Measurements from ENCODE around the gene ASCL5.
A peak's percentile ranks its signal among the peaks of the same experiment; 100 is the strongest.

Gene ASCL5

DNA sequence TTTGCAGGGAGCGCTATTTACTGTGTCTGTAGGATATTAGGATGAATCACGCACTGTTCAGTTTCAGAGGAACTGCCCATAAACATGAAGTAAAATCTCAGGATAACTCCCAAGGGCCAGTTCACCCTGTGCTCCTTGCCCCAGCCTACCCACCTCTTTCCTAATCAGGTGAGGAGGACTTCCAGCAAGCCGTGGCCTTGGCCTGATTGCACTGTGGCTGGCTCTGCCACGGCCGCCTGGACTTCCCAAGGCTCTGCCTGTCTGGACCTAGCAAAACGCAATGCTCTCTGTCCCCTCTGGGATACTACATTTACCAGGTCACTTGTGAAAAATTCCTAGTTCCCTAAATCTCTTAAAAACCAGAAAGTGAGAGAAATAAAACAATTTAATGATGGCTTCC lies 7.4 kb upstream of the ASCL5 start:
- Mint-ChIP-seq H3K27me3 (no peaks in the 10 kb centered on the region), H3K9me3 (peaks cover 2% of the 10 kb centered on the region), H3K27ac (no peak overlapping the region), H3K36me3 (peaks cover 29% of the 10 kb centered on the region), H3K4me1 (no peaks in the 10 kb centered on the region), H3K4me3 (no peak overlapping the region)
- ATAC-seq (ENCODE audit: low read depth) (no peak), DNase-seq (ENCODE audit: low spot score in 2 of 2) (no peak)

DNA sequence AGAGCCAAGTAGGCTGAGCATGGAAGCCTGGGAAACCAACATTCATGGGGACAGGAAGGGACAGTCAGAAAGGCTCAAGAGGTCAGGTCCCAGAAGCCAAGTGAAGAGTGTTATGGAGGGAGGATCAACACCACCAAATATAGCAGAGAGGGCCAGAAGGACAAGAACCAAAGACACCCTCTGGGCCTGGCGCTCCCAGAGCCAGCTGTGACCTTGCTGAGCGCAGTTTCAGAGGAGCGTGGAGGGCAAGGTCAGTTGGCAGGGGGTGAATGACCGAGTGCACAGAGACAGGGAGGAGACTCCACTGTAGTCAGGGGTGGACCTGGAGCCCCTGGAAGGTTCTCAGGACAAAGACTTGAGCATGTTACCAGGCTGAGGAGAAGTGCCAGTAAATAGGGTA lies 4.4 kb upstream of the ASCL5 start:
- no peak for DNase-seq (ENCODE audit: low spot score in 2 of 2)
- peaks cover 4% of the 10 kb centered on the region for H3K27me3 Mint-ChIP-seq
- H3K4me3 Mint-ChIP-seq = no peak overlapping the region
- H3K9me3 Mint-ChIP-seq = peaks cover 2% of the 10 kb centered on the region
- no peak overlapping the region for H3K27ac Mint-ChIP-seq
- no peaks in the 10 kb centered on the region for H3K4me1 Mint-ChIP-seq
- no peak for ATAC-seq (ENCODE audit: low read depth)
- peaks cover 27% of the 10 kb centered on the region for H3K36me3 Mint-ChIP-seq

DNA sequence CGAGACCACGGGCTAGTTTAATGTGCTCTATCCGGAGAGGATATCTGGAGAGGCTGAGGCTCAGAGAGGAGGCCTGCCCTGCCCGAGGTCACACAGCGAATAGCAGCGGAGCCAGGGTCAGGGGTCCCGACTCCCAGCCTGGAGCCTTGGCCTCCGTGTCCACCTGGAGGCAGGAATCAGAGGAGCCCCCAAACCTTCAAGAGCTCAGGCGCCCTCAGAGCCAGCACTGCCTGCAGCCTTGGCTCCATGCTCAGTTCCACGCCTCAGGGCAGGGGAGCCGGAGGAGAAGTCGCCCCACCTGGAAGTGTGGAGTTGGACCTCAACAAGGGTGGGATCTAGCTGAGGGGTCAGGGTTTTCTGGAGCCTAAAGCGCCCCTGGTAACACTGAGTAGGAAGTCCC lies 2.0 kb upstream of the ASCL5 start:
- H3K9me3 Mint-ChIP-seq = peaks cover 2% of the 10 kb centered on the region
- no peak for DNase-seq (ENCODE audit: low spot score in 2 of 2)
- peaks cover 9% of the 10 kb centered on the region for H3K27me3 Mint-ChIP-seq
- no peaks in the 10 kb centered on the region for H3K4me1 Mint-ChIP-seq
- H3K27ac Mint-ChIP-seq = no peak overlapping the region
- H3K36me3 Mint-ChIP-seq = peaks cover 11% of the 10 kb centered on the region
- no peak overlapping the region for H3K4me3 Mint-ChIP-seq
- no peak for ATAC-seq (ENCODE audit: low read depth)

DNA sequence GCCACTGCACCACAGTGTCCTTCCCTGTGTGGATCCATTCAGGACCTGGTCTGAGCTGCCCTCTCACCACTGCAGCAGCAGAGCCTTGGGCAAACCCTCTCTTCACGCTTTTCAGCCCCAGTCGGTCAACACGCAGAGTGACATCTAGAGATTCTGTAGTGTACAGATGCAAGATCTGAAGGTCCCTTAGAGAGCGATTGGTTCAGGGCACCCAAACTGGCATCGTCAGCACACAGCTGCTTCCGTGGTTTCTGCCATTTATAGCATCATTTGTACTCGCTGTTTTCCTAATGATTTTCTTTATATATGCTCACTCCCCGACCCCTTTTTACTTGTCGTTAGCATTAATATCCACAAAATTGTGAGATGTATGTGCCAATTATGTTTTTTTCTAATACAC lies 1.5 kb upstream of the ASCL5 start:
- DNase-seq (ENCODE audit: low spot score in 2 of 2) (no peak), ATAC-seq (ENCODE audit: low read depth) (no peak)
- Mint-ChIP-seq H3K36me3 (peaks cover 10% of the 10 kb centered on the region), H3K27me3 (peaks cover 9% of the 10 kb centered on the region), H3K4me1 (no peaks in the 10 kb centered on the region), H3K27ac (no peak overlapping the region), H3K4me3 (no peak overlapping the region), H3K9me3 (peaks cover 2% of the 10 kb centered on the region)

DNA sequence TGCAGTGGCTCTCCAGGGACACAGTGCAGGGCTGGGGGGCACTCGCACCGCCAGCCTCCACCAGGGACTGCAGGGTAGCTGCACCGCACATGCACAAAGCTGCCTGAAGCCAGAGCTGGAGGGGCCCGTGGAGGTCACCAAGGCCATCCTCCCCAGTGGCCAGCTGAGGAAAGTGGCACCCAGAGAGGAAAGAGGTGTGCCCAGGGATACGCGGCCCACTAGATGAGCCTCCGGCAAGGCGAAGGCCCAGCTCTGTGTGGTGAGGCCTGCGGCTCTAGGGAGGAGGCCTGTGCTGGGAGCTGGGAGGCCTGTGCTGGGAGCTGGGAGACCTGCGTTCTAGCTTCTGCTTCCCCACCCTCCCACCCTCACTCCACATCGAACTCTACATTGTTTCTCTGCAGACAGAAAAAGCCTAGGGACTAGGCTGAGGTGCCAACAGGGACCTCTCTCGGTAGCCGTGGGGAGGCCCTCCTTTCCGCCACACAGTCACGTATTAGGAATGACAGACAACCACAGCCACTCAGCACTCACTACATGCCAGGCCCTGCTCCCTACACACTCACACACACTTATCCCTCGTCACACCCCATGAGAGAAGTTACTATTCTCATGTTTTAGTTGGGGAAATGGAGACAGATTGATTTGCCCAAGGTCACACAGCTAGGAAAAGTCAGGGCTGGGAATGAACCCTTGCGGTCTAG lies 921 bp upstream of the ASCL5 start:
- Mint-ChIP-seq H3K27me3 (peaks cover 9% of the 10 kb centered on the region), H3K9me3 (peaks cover 2% of the 10 kb centered on the region), H3K27ac (no peak overlapping the region), H3K4me3 (no peak overlapping the region), H3K4me1 (no peaks in the 10 kb centered on the region), H3K36me3 (peaks cover 9% of the 10 kb centered on the region)
- ATAC-seq (ENCODE audit: low read depth) = no peak
- DNase-seq (ENCODE audit: low spot score in 2 of 2) = no peak

DNA sequence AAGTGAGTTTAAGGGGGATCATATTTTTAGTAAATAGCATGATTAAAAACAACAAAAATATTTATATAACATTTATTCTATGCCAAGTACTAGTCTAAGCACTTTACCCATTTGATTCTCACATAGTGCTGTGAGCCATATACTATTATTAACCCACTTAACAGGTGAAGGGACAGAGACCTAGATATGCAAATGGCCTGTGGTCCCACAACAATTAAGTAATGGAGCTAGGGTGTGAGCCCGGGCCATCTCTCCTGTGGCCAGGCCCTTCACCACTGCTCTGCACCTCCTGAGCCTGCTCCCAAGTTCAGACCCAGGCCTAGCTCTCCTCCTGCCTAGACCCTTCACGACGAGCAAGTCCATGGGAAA lies 537 bp downstream of the ASCL5 start:
- no peaks in the 10 kb centered on the region for H3K4me1 Mint-ChIP-seq
- peaks cover 2% of the 10 kb centered on the region for H3K9me3 Mint-ChIP-seq
- no peak for DNase-seq (ENCODE audit: low spot score in 2 of 2)
- no peaks in the 10 kb centered on the region for H3K36me3 Mint-ChIP-seq
- H3K27ac Mint-ChIP-seq = no peak overlapping the region
- no peak for ATAC-seq (ENCODE audit: low read depth)
- peaks cover 9% of the 10 kb centered on the region for H3K27me3 Mint-ChIP-seq
- no peak overlapping the region for H3K4me3 Mint-ChIP-seq

DNA sequence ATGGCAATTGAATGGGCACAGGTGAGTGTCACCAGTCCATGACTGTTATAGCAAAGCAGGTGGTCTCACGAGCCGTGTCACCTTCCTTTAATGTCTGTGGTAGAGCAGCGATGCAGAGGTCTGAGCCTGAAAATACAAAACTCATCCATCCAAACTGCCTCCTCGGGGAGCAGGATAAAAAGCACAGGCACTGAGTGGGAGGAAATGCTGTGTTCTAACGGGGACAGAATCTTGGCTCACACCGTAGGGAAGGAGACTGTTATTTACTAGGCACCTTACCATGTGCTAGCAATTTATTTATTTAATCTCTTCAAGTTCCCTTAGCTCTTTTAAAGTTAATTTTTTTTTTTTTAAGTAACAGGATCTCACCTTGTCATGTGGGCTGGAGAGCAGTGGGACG lies 1.2 kb downstream of the ASCL5 start:
- DNase-seq (ENCODE audit: low spot score in 2 of 2) (no peak), ATAC-seq (ENCODE audit: low read depth) (no peak)
- Mint-ChIP-seq H3K27me3 (peaks cover 9% of the 10 kb centered on the region), H3K27ac (no peak overlapping the region), H3K4me1 (no peaks in the 10 kb centered on the region), H3K9me3 (peaks cover 2% of the 10 kb centered on the region), H3K36me3 (no peaks in the 10 kb centered on the region), H3K4me3 (no peak overlapping the region)

DNA sequence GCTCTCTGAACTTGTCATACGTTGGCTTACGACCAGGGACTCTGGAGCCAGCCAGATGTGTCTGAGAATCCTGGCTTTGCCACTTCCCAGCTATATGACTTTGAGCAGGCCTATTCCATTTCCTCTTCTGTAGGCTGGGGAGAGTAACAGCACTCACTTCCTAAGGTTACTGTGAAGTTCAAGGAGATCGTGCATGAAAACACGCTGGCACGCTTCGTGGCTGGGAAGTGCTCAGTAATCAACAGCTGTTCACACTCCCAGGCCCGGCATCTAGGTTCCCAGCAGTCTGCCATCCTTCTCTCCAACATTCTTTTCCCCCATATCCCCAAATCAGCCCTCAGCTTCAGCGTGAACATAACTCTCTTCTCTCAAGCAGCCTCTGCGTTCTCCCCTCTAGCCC lies 2.0 kb downstream of the ASCL5 start:
- Mint-ChIP-seq H3K27me3 (peaks cover 9% of the 10 kb centered on the region), H3K27ac (no peak overlapping the region), H3K4me1 (no peaks in the 10 kb centered on the region), H3K4me3 (no peak overlapping the region), H3K36me3 (no peaks in the 10 kb centered on the region), H3K9me3 (no peaks in the 10 kb centered on the region)
- ATAC-seq (ENCODE audit: low read depth) (no peak), DNase-seq (ENCODE audit: low spot score in 2 of 2) (no peak)

DNA sequence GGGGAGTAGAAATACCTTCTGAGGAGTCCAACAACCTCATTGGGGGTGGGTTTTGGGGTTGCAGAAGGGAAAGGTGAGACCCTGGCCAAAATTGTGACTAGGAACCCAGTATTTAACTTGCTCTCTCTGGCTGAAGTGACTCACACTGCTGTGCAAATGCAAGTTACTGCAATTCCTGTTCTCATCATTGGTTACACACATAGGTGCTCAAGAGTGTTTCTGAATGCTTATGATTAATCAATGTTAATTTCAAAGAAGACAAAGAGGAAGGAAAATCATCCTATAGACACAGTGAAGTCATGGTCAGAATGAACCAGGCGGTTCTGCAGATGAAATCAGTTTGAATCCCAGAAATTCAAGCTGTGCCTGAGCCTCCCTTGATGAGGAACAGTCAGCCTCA lies 3.1 kb downstream of the ASCL5 start:
- H3K4me1 Mint-ChIP-seq = peaks cover 4% of the 10 kb centered on the region
- DNase-seq (ENCODE audit: low spot score in 2 of 2) = no peak
- ATAC-seq (ENCODE audit: low read depth) = no peak
- no peak overlapping the region for H3K4me3 Mint-ChIP-seq
- H3K27ac Mint-ChIP-seq = no peak overlapping the region
- no peaks in the 10 kb centered on the region for H3K36me3 Mint-ChIP-seq
- peaks cover 9% of the 10 kb centered on the region for H3K27me3 Mint-ChIP-seq
- H3K9me3 Mint-ChIP-seq = no peaks in the 10 kb centered on the region

DNA sequence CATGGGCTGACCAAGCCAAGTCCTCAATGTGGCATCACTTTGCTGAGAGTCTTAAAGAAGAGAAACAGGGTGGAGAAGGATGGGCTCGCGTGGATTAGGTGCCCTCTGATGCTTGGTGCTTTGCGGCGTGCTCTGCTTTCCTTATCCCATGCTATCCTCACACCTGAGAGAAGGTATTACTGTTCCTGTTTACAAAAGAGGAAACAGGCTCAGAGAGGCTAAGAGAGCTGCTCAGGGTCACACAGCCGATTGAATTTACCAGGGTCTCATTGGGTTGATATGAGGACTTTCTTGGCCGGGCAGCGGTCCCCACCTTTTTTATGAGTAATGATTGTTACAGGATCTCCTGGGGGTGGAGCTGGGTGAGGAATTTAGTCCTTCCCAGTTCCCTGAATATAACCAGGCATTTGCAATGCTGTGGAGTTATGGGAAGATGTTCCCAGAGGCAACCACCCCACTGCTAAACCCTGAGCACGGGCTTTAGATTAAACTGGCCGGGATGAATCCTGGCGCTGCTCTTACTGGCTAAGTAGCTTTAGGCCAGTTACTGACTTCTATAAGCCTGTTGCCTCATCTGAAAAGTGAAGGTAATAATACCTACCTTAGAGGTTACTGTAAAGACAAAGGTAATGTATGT lies 4.5 kb downstream of the ASCL5 start:
- H3K4me1 Mint-ChIP-seq = peaks cover 4% of the 10 kb centered on the region
- no peaks in the 10 kb centered on the region for H3K9me3 Mint-ChIP-seq
- H3K36me3 Mint-ChIP-seq = no peaks in the 10 kb centered on the region
- ATAC-seq (ENCODE audit: low read depth) = no peak
- peaks cover 9% of the 10 kb centered on the region for H3K27me3 Mint-ChIP-seq
- DNase-seq (ENCODE audit: low spot score in 2 of 2) = no peak
- no peak overlapping the region for H3K27ac Mint-ChIP-seq
- no peak overlapping the region for H3K4me3 Mint-ChIP-seq

DNA sequence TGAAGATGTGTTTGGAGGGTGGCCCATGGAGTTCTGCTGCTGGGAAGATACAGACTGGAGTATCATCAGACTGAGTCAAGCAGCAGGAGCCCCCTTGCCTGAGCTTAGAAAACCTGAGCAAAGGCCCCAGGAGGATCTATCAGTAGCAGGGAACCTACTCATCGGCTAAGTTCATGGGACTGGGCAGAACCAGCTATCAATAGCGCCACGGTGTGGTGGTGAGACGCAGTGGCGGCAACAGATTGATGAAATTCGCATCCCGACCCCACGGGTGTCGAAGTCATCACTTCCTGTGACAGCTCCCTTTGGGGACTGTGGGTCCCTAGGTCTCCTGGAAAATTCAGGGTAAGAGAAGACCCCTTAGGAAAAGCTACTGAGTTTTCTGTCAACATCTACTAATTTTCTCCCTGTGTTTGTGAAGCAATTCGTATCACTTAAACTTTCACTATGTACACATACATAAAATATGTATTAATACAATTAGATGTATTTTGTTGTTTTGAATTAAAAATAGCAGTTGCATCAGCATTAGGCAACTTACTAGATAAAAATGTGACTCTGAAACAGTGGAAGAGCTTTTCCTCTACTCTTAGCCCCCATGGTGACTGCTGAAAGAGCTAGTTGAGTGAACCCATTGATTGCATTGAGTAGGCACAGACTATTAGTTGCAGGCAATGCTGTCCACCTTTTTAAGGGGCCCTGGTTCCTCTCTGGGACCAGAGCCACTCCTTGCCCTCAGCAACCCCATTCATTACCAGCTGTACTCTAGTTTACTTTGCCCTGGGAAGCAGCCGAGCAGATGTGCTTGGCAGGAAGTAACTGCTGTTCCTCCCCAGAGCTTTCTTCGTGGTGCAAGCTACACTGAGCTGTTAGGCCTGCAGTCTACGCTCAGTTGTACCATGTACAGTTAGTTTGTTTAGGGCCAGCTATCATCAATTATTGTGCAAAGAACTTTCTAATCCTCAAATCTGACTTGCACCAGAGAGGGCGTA lies 7.5 kb downstream of the ASCL5 start:
- H3K36me3 Mint-ChIP-seq = no peaks in the 10 kb centered on the region
- no peaks in the 10 kb centered on the region for H3K9me3 Mint-ChIP-seq
- no peak overlapping the region for H3K27ac Mint-ChIP-seq
- peak; percentile 58 for ATAC-seq (ENCODE audit: low read depth)
- no peak overlapping the region for H3K4me3 Mint-ChIP-seq
- peak; percentile 15 to 45 for DNase-seq (ENCODE audit: low spot score in 2 of 2)
- H3K27me3 Mint-ChIP-seq = peaks cover 1% of the 10 kb centered on the region
- peaks cover 5% of the 10 kb centered on the region for H3K4me1 Mint-ChIP-seq

DNA sequence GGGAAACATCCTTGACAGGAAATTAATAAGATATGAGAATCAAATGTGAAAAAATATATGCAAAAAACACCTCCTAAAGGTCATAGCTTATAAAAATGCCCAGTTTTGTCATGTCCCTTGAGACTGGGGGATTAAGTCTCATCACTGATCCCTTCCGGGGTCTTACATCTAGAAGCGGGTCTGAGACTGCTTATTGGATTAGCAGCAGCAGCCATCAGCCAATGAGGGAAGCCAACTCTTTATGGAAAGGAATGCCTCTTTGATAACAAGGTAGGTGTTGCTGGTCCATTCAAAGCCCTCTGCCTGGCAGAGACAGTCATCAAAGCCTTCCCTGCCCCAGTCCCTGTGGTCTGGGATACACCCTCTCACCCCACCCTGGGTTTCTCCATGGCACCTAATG lies 10.9 kb downstream of the ASCL5 start:
- no peaks in the 10 kb centered on the region for H3K36me3 Mint-ChIP-seq
- no peak overlapping the region for H3K27ac Mint-ChIP-seq
- no peaks in the 10 kb centered on the region for H3K9me3 Mint-ChIP-seq
- no peak overlapping the region for H3K4me3 Mint-ChIP-seq
- DNase-seq (ENCODE audit: low spot score in 2 of 2) = no peak
- H3K27me3 Mint-ChIP-seq = peaks cover 15% of the 10 kb centered on the region
- ATAC-seq (ENCODE audit: low read depth) = no peak
- H3K4me1 Mint-ChIP-seq = peaks cover 6% of the 10 kb centered on the region

DNA sequence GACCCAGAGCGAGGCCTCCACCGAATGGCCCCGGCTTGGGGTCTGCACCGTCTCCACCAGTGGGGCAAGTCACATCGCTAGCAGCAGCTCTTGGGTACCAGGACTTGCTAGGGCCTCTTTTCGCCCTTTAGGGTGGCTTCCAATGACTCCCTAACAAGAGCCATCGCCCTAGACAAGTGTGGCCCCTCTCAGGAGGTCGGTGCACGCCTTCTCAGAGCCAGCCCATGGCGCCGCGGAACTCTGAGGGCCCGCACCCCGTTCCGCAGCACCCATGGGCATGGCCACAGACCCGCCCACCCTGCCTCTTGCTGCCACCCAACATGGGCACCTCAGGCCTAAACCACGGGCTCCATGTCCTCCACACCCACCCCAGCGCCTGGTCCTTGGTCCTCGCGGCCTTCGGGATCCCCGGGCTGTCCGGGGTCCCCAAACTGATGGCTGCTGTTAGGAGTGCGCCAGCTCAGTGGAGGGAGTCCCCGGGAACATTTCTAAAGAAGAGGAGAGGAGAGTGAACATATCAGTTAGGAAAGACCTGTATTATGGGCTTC lies 11.5 kb downstream of the ASCL5 start:
- H3K36me3 Mint-ChIP-seq = no peaks in the 10 kb centered on the region
- no peaks in the 10 kb centered on the region for H3K9me3 Mint-ChIP-seq
- H3K27me3 Mint-ChIP-seq = peaks cover 16% of the 10 kb centered on the region
- no peak overlapping the region for H3K4me3 Mint-ChIP-seq
- DNase-seq (ENCODE audit: low spot score in 2 of 2) (no peak), ATAC-seq (ENCODE audit: low read depth) (no peak)
- no peak overlapping the region for H3K27ac Mint-ChIP-seq
- peaks cover 6% of the 10 kb centered on the region for H3K4me1 Mint-ChIP-seq
